GM12891 (cell line): ENCODE results near the gene TEX51.

Experiments used
- POLR2A ChIP-seq: IDR thresholded peaks from 2 replicates; pipeline ENCODE4 v1.6.1; 2011; ENCODE audit warnings: low read depth, low read length, control low read depth
- TAF1 ChIP-seq: IDR thresholded peaks from 2 replicates; pipeline ENCODE4 v1.6.1; 2011; ENCODE audit warnings: low read depth, low read length, control low read depth

DNA sequence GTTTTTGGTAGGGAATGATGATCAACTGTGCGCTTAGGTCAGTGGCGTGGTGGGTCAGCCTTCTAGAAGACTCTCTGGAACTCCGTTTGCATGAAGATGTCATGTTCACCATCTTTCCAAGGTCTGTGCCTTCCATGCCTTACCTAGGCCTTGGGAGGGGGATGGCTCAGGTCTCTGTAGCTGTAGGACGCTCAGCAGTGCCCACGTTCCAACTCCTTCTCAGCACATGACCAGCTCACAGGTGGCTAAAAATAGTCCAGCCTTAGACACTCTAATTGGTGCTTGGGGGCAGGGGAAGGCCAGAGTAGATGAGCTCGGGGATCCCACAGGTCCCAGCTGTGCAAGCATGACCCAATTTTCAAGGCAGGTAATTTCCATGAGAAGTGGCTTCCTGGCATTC lies 42.3 kb upstream of the TEX51 start:
- TF ChIP-seq TAF1 (no peak), POLR2A (no peak)
